IMR-90 (cell line): Measurements from ENCODE around the gene JKAMP. TPM values are rescaled to one million over a fixed set of nuclear protein-coding genes. Genes with fewer than 3 reads are reported as not detected.
A peak's percentile ranks its signal among the peaks of the same experiment; 100 is the strongest.

Source experiments
- ATAC-seq: fragments of 200-7000 bp; cut with Tn5 transposase; 2 replicates; pipeline ENCODE4 v1.9.1; 2020; ENCODE audit warnings: low read depth, mild to moderate bottlenecking, moderate library complexity
- BruUV-seq: library from RNA; stranded (reverse); fragments of 400-500 nt; replicated peaks from 2 replicates; lab custom pipeline; 2021; lab: Mats Ljungman, UMichigan
- CTCF ChIA-PET: fragments of 300-600 bp; formaldehyde crosslinking; extraction: SDS; loops from one replicate; lab custom pipeline; 2021; ENCODE audit warnings: antibody characterized with exemption; lab: Yijun Ruan, JAX
- POLR2A ChIA-PET: fragments of 300-600 bp; sonication (Branson Sonifier 250); formaldehyde crosslinking; loops from one replicate; lab custom pipeline; 2022; ENCODE audit warnings: antibody characterized with exemption; ENCODE audit not compliant: unreplicated experiment; lab: Charles Lee
- DNase-seq: peaks from one replicate; pipeline ENCODE4 v3.0.0; 2013
- H2AFZ ChIP-seq: replicated peaks from 2 replicates; pipeline ENCODE3; 2013; ENCODE audit warnings: low read length, mild to moderate bottlenecking; ENCODE audit not compliant: poor library complexity
- H2AK5ac ChIP-seq: 2 replicates; pipeline ENCODE4 v1.6.1; 2013; ENCODE audit warnings: low read depth, low read length, inconsistent platforms
- H2AK9ac ChIP-seq: replicated peaks from 2 replicates; pipeline ENCODE3; 2013; ENCODE audit warnings: mild to moderate bottlenecking, low read depth, low read length, moderate library complexity; ENCODE audit not compliant: poor library complexity
- H2BK120ac ChIP-seq: 2 replicates; pipeline ENCODE4 v1.6.1; 2013; ENCODE audit warnings: low read depth, low read length, inconsistent platforms
- H2BK15ac ChIP-seq: 3 replicates; pipeline ENCODE4 v1.6.1; 2013; ENCODE audit warnings: low read depth, low read length, inconsistent platforms
- H2BK20ac ChIP-seq: 2 replicates; pipeline ENCODE4 v1.6.1; 2013; ENCODE audit warnings: low read depth, mild to moderate bottlenecking, inconsistent platforms, low read length, moderate library complexity
- H2BK5ac ChIP-seq: 2 replicates; pipeline ENCODE4 v1.6.1; 2013; ENCODE audit warnings: mild to moderate bottlenecking, low read depth, low read length, inconsistent platforms; ENCODE audit not compliant: poor library complexity, severe bottlenecking
- H3K14ac ChIP-seq: replicated peaks from 2 replicates; pipeline ENCODE4 v1.6.1; 2013; ENCODE audit warnings: low read depth, low read length, inconsistent platforms
- H3K18ac ChIP-seq: 2 replicates; pipeline ENCODE4 v1.6.1; 2013; ENCODE audit warnings: low read depth, low read length, control low read depth
- H3K23ac ChIP-seq: 2 replicates; pipeline ENCODE4 v1.6.1; 2013; ENCODE audit warnings: low read depth, low read length, inconsistent platforms
- H3K27ac ChIP-seq: 2 replicates; pipeline ENCODE4 v1.5.1; 2013; ENCODE audit warnings: mild to moderate bottlenecking, control low read depth, low read length; ENCODE audit not compliant: insufficient read depth
- H3K27me3 ChIP-seq: 2 replicates; pipeline ENCODE4 v1.6.1; 2013; ENCODE audit warnings: low read length; ENCODE audit not compliant: control insufficient read depth, insufficient read depth
- H3K36me3 ChIP-seq: 2 replicates; pipeline ENCODE4 v1.6.1; 2013; ENCODE audit warnings: low read length, mixed read lengths; ENCODE audit not compliant: control insufficient read depth, insufficient read depth
- H3K4ac ChIP-seq: 2 replicates; pipeline ENCODE4 v1.6.1; 2013; ENCODE audit warnings: low read depth, low read length, inconsistent platforms
- H3K4me1 ChIP-seq: 2 replicates; pipeline ENCODE4 v1.6.1; 2013; ENCODE audit warnings: low read length, mixed read lengths; ENCODE audit not compliant: control insufficient read depth, insufficient read depth
- H3K4me2 ChIP-seq: 2 replicates; pipeline ENCODE4 v1.6.1; 2013; ENCODE audit warnings: low read depth, mild to moderate bottlenecking, control low read depth, low read length, moderate library complexity
- H3K4me3 ChIP-seq: 2 replicates; pipeline ENCODE4 v1.5.1; 2013; ENCODE audit warnings: low read depth, mild to moderate bottlenecking, control low read depth, low read length, moderate library complexity; ENCODE audit not compliant: insufficient read depth
- H3K56ac ChIP-seq: 2 replicates; pipeline ENCODE4 v1.6.1; 2013; ENCODE audit warnings: low read length, inconsistent platforms; ENCODE audit not compliant: insufficient read depth; ENCODE audit errors: extremely low read depth
- H3K79me1 ChIP-seq, 2 experiments: 2 replicates each; pipeline ENCODE4 v1.6.1; 2013; ENCODE audit warnings: low read length in 2 of 2, inconsistent platforms in 1 of 2, low read depth in 1 of 2
- H3K9ac ChIP-seq: 2 replicates; pipeline ENCODE4 v1.6.1; 2013; ENCODE audit warnings: low read depth, low read length, control low read depth
- H3K9me1 ChIP-seq: 2 replicates; pipeline ENCODE4 v1.6.1; 2013; ENCODE audit warnings: low read length, inconsistent platforms; ENCODE audit not compliant: insufficient read depth
- H3K9me3 ChIP-seq: 2 replicates; pipeline ENCODE4 v1.6.1; 2013; ENCODE audit warnings: low read length; ENCODE audit not compliant: control insufficient read depth, insufficient read depth
- H4K20me1 ChIP-seq: 2 replicates; pipeline ENCODE4 v1.6.1; 2013; ENCODE audit warnings: low read length, inconsistent platforms; ENCODE audit not compliant: insufficient read depth
- H4K5ac ChIP-seq: 2 replicates; pipeline ENCODE4 v1.6.1; 2013; ENCODE audit warnings: mild to moderate bottlenecking, low read depth, low read length, control low read depth
- H4K8ac ChIP-seq, 2 experiments: 2 replicates each; pipeline ENCODE4 v1.6.1; 2013; ENCODE audit warnings: low read depth in 2 of 2, low read length in 2 of 2, control low read depth in 1 of 2, inconsistent platforms in 1 of 2
- H4K91ac ChIP-seq: 2 replicates; pipeline ENCODE4 v1.6.1; 2013; ENCODE audit warnings: low read depth, low read length, inconsistent platforms; ENCODE audit not compliant: insufficient read depth
- FOS ChIP-seq: fragments of 150-350 bp; IDR thresholded peaks from 2 replicates; pipeline ENCODE4 v1.6.1; 2016; ENCODE audit warnings: low read depth, low read length
- MAFK ChIP-seq: IDR thresholded peaks from 2 replicates; pipeline ENCODE4 v1.6.1; 2012; ENCODE audit warnings: low read depth, low read length, improper control_type of control experiment
- NFE2L2 ChIP-seq: fragments of 150-350 bp; IDR thresholded peaks from 2 replicates; pipeline ENCODE4 v1.6.1; 2016; ENCODE audit warnings: low read depth, mild to moderate bottlenecking, low read length
- POLR2A ChIP-seq: IDR thresholded peaks from 2 replicates; pipeline ENCODE4 v1.6.1; 2012; ENCODE audit warnings: mild to moderate bottlenecking, low read depth, low read length
- WGBS, 2 experiments: methylation state at CpG; one replicate each; pipeline versions ENCODE4 v1.1.5 to v1.1.7; 2013; ENCODE audit warnings: missing lambda C conversion rate in 2 of 2; ENCODE audit not compliant: insufficient read length in 1 of 2; ENCODE audit errors: extremely low coverage in 2 of 2; 5-methylcytosine and 5-hydroxymethylcytosine counted together
- dilution Hi-C: fragments of 300-500 bp; cut with HindIII; formaldehyde crosslinking; loops from one replicate; pipeline ENCODE4 v1.14.3; 2018; ENCODE audit warnings: low sequenced_read_pairs; ENCODE audit not compliant: unreplicated experiment
- in situ Hi-C: fragments of 300-500 bp; cut with MboI; formaldehyde crosslinking; loops from 3 replicates; pipeline ENCODE4 v1.14.3; 2019; ENCODE audit warnings: low sequenced_read_pairs, inconsistent platforms, mixed read lengths
- intact Hi-C: fragments of 100-400 bp; cut with micrococcal nuclease; formaldehyde crosslinking; loops from 2 replicates; pipeline ENCODE4 v1.10.0; 2022
- polyA plus RNA-seq, 3 experiments: library from polyadenylated mRNA; depleted of rRNA; stranded (reverse); fragments of >200 nt; gene quantifications; 2 replicates each; pipeline ENCODE4 v1.2.3, GENCODE V29; 2012; ENCODE audit warnings: low replicate concordance in 1 of 3
- total RNA-seq: library from RNA; depleted of rRNA; stranded (reverse); fragments of >200 nt; gene quantifications from 2 replicates; pipeline ENCODE4 v1.2.3, GENCODE V29; 2012
- TF ChIP-seq, protein P1 (sequence below): fragments of 150-350 bp; IDR thresholded peaks from 2 replicates; pipeline ENCODE4 v1.6.1; 2017; ENCODE audit warnings: mild to moderate bottlenecking, antibody characterized with exemption, low read length, low read depth

The JKAMP gene
- total and polyA plus RNA-seq, 2 of the 4 experiments (the other 2 are of a cell fraction): 62.2 to 101 TPM

DNA sequence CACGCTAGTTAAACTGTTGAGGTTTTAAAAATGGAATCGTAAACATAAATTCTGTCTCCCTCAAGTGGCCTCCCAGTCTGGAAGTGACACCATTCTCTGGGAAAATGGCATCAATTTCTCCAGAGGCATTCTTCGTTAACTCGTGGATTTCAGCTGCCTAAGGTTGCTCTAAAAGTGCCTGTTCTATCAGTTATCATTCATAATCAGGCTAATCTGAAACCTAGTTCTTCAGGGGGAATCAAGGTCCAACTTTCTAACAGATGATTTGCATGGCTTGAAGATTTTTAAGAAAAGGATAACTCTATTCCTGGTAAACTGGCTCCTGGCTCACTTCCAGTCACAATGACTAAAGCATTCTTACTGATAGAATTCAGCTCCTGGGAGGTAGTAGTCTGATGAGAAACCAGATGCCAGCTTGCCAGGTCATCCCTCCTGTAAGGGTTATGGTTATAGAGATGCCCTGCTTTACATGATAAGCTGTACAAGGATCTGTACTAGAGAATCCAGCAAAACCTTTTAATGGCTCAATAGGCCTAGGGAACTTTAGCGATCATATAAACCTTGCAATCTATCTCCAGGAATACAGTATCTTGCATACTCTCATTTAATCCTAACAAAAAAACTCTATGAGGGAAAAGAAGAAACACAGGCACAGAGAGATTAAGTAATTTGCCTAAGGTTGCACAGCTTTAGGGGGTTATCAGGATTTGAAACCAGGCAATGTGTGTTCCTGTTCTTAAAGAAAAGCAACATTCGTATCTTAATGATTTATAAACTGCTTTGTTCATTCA lies 1.6 kb upstream of the JKAMP start:
- Histone ChIP-seq H3K56ac (peak overlapping the region; percentile 99), H2AK9ac (peak overlapping the region; percentile 7), H3K4me1 (peaks cover 9% of the 10 kb centered on the region), H3K9ac (peak overlapping the region; percentile 99), H4K8ac (peak overlapping the region; percentile 79 to 88), H4K91ac (peak overlapping the region; percentile 94), H2BK20ac (peak overlapping the region; percentile 91), H2AFZ (no peak overlapping the region), H3K9me3 (no peaks in the 10 kb centered on the region), H3K14ac (peak overlapping the region; percentile 97), H3K27me3 (no peaks in the 10 kb centered on the region), H2BK5ac (peak overlapping the region; percentile 97), H3K9me1 (peaks cover 10% of the 10 kb centered on the region), H2BK15ac (peak overlapping the region; percentile 69; the same call in 2 of the 3 replicates), H4K20me1 (peaks cover 17% of the 10 kb centered on the region; the same call in 1 of the 2 replicates), H3K36me3 (peaks cover 9% of the 10 kb centered on the region), H3K18ac (peak overlapping the region; percentile 93), H3K79me1 (peaks cover 7 to 55% of the 10 kb centered on the region in 2 experiments), H3K4me3 (peak overlapping the region; percentile 94), H3K27ac (peak overlapping the region; percentile 93), H2BK120ac (peak overlapping the region; percentile 92), H4K5ac (peak overlapping the region; percentile 67; the same call in 1 of the 2 replicates), H3K4ac (peak overlapping the region; percentile 97), H3K4me2 (peak overlapping the region; percentile 87), H3K23ac (peak overlapping the region; percentile 99), H2AK5ac (peak overlapping the region; percentile 50; the same call in 1 of the 2 replicates)
- ATAC-seq (peak; percentile 30), DNase-seq (peak; percentile 95)
- WGBS, 2 experiments: no CpG with 5 or more reads among the region's 6 CpGs
- BruUV-seq: TSS peak; percentile 42
- dilution Hi-C loops: no loop called here
- TF ChIP-seq, protein P1, sequence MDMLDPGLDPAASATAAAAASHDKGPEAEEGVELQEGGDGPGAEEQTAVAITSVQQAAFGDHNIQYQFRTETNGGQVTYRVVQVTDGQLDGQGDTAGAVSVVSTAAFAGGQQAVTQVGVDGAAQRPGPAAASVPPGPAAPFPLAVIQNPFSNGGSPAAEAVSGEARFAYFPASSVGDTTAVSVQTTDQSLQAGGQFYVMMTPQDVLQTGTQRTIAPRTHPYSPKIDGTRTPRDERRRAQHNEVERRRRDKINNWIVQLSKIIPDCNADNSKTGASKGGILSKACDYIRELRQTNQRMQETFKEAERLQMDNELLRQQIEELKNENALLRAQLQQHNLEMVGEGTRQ: no peak
- TF ChIP-seq MAFK: peak; percentile 25; the same call in 1 of the 2 replicates
- peak; percentile 59; the same call in 1 of the 2 replicates for TF ChIP-seq FOS
- peak; percentile 87; the same call in 1 of the 2 replicates for TF ChIP-seq POLR2A
- TF ChIP-seq NFE2L2: peak; percentile 92
- ChIA-PET POLR2A (no interaction called here), CTCF (interaction anchor here (0.6 to 2.6 kb wide), 2 partner anchors 11 to 744 kb away, joined by 3 to 12 read pairs; no protein-coding TSS in a partner anchor)
- intact Hi-C loops: no loop called here
- in situ Hi-C loops: loop anchor here (25.0 kb wide), 1 partner anchor 605 kb away; the partner anchor contains the start of gene PCNX4
